K562 (cell line): ENCODE measurements around the gene TCP11X2. TPM values are rescaled to one million over a fixed set of nuclear protein-coding genes. Genes with fewer than 3 reads are reported as not detected.
A peak's percentile ranks its signal among the peaks of the same experiment; 100 is the strongest.

Experiments
- ATAC-seq: fragments of 200-7000 bp; cut with Tn5 transposase; 3 replicates; pipeline ENCODE4 v1.9.1; 2020; ENCODE audit warnings: moderate library complexity
- BruUV-seq: library from RNA; stranded (reverse); fragments of 400-500 nt; replicated peaks from 2 replicates; lab custom pipeline; 2021; lab: Mats Ljungman, UMichigan
- CTCF ChIA-PET: fragments of 300-600 bp; formaldehyde crosslinking; extraction: SDS; loops from one replicate; lab custom pipeline; 2021; ENCODE audit warnings: low intra/inter-chr PET ratio; lab: Yijun Ruan, JAX
- POLR2A ChIA-PET: fragments of 300-600, 350-650 bp; sonication (Branson Sonifier 250); formaldehyde crosslinking; extraction: SDS; loops from one replicate; lab custom pipeline; 2021; ENCODE audit warnings: antibody characterized with exemption, inconsistent platforms; lab: Yijun Ruan, JAX
- DNase-seq, 4 experiments: peaks; one replicate each; pipeline versions ENCODE4 v3.0.0 to v3.0.0-alpha.2; 2011 to 2018; ENCODE audit warnings: low spot score in 3 of 4, mixed read lengths in 3 of 4; ENCODE audit errors: extremely low read depth in 1 of 4
- FAIRE-seq: peaks from 2 replicates; lab custom pipeline; 2011; peaks lifted over from hg19 to GRCh38; lab: Jason Lieb, UNC
- H2AFZ ChIP-seq: 2 replicates; pipeline ENCODE4 v1.6.0; 2011; ENCODE audit warnings: low read depth, low read length, control low read depth, inconsistent platforms
- H3K27ac ChIP-seq: fragments of 200-600 bp; 3 replicates; pipeline ENCODE4 v1.8.0; 2011; ENCODE audit warnings: low read depth, mild to moderate bottlenecking, control low read depth, inconsistent platforms, low read length, moderate library complexity, mixed read lengths; ENCODE audit errors: extremely low read depth
- H3K27me3 ChIP-seq, 2 experiments: fragments of 300-600 bp in 1 of 2; 2 replicates in 1 of 2; 3 replicates in 1 of 2; pipeline versions ENCODE4 v1.6.0 to v1.8.0; 2011; ENCODE audit warnings: inconsistent platforms in 2 of 2, low read length in 2 of 2, mild to moderate bottlenecking in 1 of 2, mixed read lengths in 1 of 2, moderate library complexity in 1 of 2; ENCODE audit not compliant: control insufficient read depth in 2 of 2, insufficient read depth in 2 of 2
- H3K36me3 ChIP-seq: fragments of 300-600 bp; 3 replicates; pipeline ENCODE4 v1.8.0; 2011; ENCODE audit warnings: mild to moderate bottlenecking, low read length, inconsistent platforms; ENCODE audit not compliant: control insufficient read depth, insufficient read depth
- H3K4me1 ChIP-seq, 2 experiments: fragments of 200-600 bp in 1 of 2; replicated peaks in 1 of 2; 2 replicates in 1 of 2; 3 replicates in 1 of 2; pipeline versions ENCODE4 v1.5.1 to v1.8.0; 2011; ENCODE audit warnings: inconsistent platforms in 2 of 2, low read length in 2 of 2, mild to moderate bottlenecking in 1 of 2, mixed read lengths in 1 of 2, moderate library complexity in 1 of 2; ENCODE audit not compliant: control insufficient read depth in 2 of 2, insufficient read depth in 2 of 2
- H3K4me2 ChIP-seq: 2 replicates; pipeline ENCODE4 v1.6.1; 2011; ENCODE audit warnings: low read length, control low read depth, inconsistent platforms, mixed read lengths; ENCODE audit not compliant: insufficient read depth
- H3K4me3 ChIP-seq: fragments of 200-600 bp; sonication (generic), shearing (Covaris generic); 2 replicates; pipeline ENCODE4 v1.5.1; 2016; ENCODE audit warnings: control low read depth, inconsistent platforms
- H3K79me2 ChIP-seq: fragments of 200-600 bp; 3 replicates; pipeline ENCODE4 v1.8.0; 2011; ENCODE audit warnings: low read length, inconsistent platforms; ENCODE audit not compliant: control insufficient read depth, insufficient read depth
- H3K9ac ChIP-seq, 2 experiments: 2 replicates each; pipeline versions ENCODE4 v1.6.0 to v1.6.1; 2011; ENCODE audit warnings: low read depth in 2 of 2, low read length in 2 of 2, control low read depth in 1 of 2, inconsistent platforms in 1 of 2, mild to moderate bottlenecking in 1 of 2, mixed read lengths in 1 of 2; ENCODE audit not compliant: insufficient read depth in 1 of 2
- H3K9me1 ChIP-seq: one replicate; pipeline ENCODE4 v1.6.0; 2011; ENCODE audit warnings: inconsistent platforms, mild to moderate bottlenecking, low read length, moderate library complexity; ENCODE audit not compliant: control insufficient read depth, insufficient read depth
- H3K9me3 ChIP-seq: replicated peaks from 2 replicates; pipeline ENCODE4 v1.5.1; 2011; ENCODE audit warnings: low read depth, low read length, inconsistent platforms; ENCODE audit not compliant: control insufficient read depth, insufficient read depth
- H4K20me1 ChIP-seq: replicated peaks from 2 replicates; pipeline ENCODE4 v1.6.1; 2011; ENCODE audit warnings: low read length, inconsistent platforms, mixed read lengths; ENCODE audit not compliant: control insufficient read depth, insufficient read depth
- CTCF ChIP-seq, 3 experiments: IDR thresholded peaks in 2 of 3; conservative IDR thresholded peaks in 1 of 3; 2 replicates each; pipeline ENCODE4 v1.5.1; 2011 to 2012; ENCODE audit warnings: low read length in 3 of 3, mild to moderate bottlenecking in 3 of 3, control low read depth in 2 of 3, improper control_type of control experiment in 1 of 3, inconsistent platforms in 1 of 3, low read depth in 1 of 3, mixed read lengths in 1 of 3, moderate library complexity in 1 of 3; ENCODE audit not compliant: insufficient read depth in 2 of 3
- FOXK2 ChIP-seq, 2 experiments: fragments of 450-650 bp; IDR thresholded peaks in 1 of 2; conservative IDR thresholded peaks in 1 of 2; 2 replicates each; pipeline ENCODE4 v1.6.1; 2016; ENCODE audit warnings: low read depth in 2 of 2, mild to moderate bottlenecking in 1 of 2
- HDAC3 ChIP-seq: fragments of 450-650 bp; IDR thresholded peaks from 2 replicates; pipeline ENCODE4 v1.6.1; 2018; ENCODE audit warnings: borderline replicate concordance, mild to moderate bottlenecking, moderate library complexity; ENCODE audit not compliant: partially characterized antibody
- HDAC6 ChIP-seq: IDR thresholded peaks from 2 replicates; pipeline ENCODE4 v1.6.1; 2012; ENCODE audit warnings: low read depth, mild to moderate bottlenecking, control low read depth, inconsistent platforms, low read length, moderate library complexity
- HNRNPH1 ChIP-seq: fragments of 200-400 bp; formaldehyde crosslinking; optimal IDR thresholded peaks from 2 replicates; pipeline ENCODE3; 2017; ENCODE audit warnings: low read depth, mild to moderate bottlenecking, low read length, moderate library complexity
- MBD2 ChIP-seq: sonication (generic); IDR thresholded peaks from 2 replicates; pipeline ENCODE4 v1.6.1; 2016; ENCODE audit warnings: low read depth, borderline replicate concordance
- NFYB ChIP-seq: IDR thresholded peaks from 2 replicates; pipeline ENCODE4 v1.6.1; 2011; ENCODE audit warnings: mild to moderate bottlenecking, moderate library complexity; ENCODE audit not compliant: insufficient read length; ENCODE audit errors: extremely low read depth
- PML ChIP-seq: IDR thresholded peaks from 2 replicates; pipeline ENCODE4 v1.6.1; 2012; ENCODE audit warnings: low read length, inconsistent platforms
- RAD51 ChIP-seq: fragments of 450-650 bp; IDR thresholded peaks from 2 replicates; pipeline ENCODE4 v1.7.1; 2016; ENCODE audit warnings: low read depth, mild to moderate bottlenecking, borderline replicate concordance
- RB1 ChIP-seq: fragments of 450-650 bp; IDR thresholded peaks from 2 replicates; pipeline ENCODE4 v1.6.1; 2017; ENCODE audit warnings: low read depth, mild to moderate bottlenecking
- TEAD2 ChIP-seq: fragments of 450-650 bp; IDR thresholded peaks from 2 replicates; pipeline ENCODE4 v1.6.1; 2016; ENCODE audit warnings: missing genetic modification characterization, control low read depth, missing compliant biosample characterization
- ZBTB1 ChIP-seq: sonication (generic); formaldehyde crosslinking; IDR thresholded peaks from 2 replicates; pipeline ENCODE4 v1.8.1; 2023; ENCODE audit warnings: missing genetic modification reagents, low read depth, mild to moderate bottlenecking, borderline replicate concordance
- ZNF316 ChIP-seq: fragments of 450-650 bp; IDR thresholded peaks from 2 replicates; pipeline ENCODE4 v1.6.1; 2016
- ZNF668 ChIP-seq: fragments of 250-450 bp; sonication (Bioruptor Pico); IDR thresholded peaks from 2 replicates; pipeline ENCODE4 v1.8.0; 2022; ENCODE audit warnings: mild to moderate bottlenecking, inconsistent platforms
- ZNF740 ChIP-seq, 3 experiments: fragments of 200-800 bp in 1 of 3; sonication (Bioruptor generic) in 1 of 3; sonication (generic) in 1 of 3; formaldehyde crosslinking in 1 of 3; IDR thresholded peaks; 2 replicates each; pipeline versions ENCODE4 v1.6.1 to v1.8.0; 2016 to 2022; ENCODE audit warnings: mild to moderate bottlenecking in 2 of 3, missing compliant biosample characterization in 2 of 3, missing genetic modification characterization in 2 of 3, missing genetic modification reagents in 1 of 3
- WGBS: fragments of 100-300 bp; shearing (Covaris generic); methylation state at CpG from one replicate; pipeline ENCODE4 v1.1.6; 2016; ENCODE audit warnings: low coverage, mixed read lengths; ENCODE audit not compliant: insufficient coverage; ENCODE audit errors: missing lambda C conversion rate; 5-methylcytosine and 5-hydroxymethylcytosine counted together
- in situ Hi-C: fragments of 300-500 bp; cut with MboI; formaldehyde crosslinking; loops from 4 replicates; pipeline ENCODE4 v1.15.0; 2018; ENCODE audit warnings: inconsistent platforms, mixed read lengths
- intact Hi-C: fragments of 100-400 bp; cut with micrococcal nuclease; formaldehyde crosslinking; loops from 2 replicates; pipeline ENCODE4 v1.14.2; 2022
- polyA plus RNA-seq, 8 experiments: library from polyadenylated mRNA; depleted of rRNA in 4 of 8; stranded (reverse) in 5 of 8; unstranded in 3 of 8; fragments of >200 nt; fragmentation: Nextera tagmentation in 2 of 8; fragmentation: Illumina TruSeq in 1 of 8; extraction: Ambion mirVana in 2 of 8; extraction: Trizol in 1 of 8; gene quantifications; 2 replicates each; pipeline versions ENCODE4 v1.2.1 to v1.2.3, GENCODE V29; 2011 to 2014; ENCODE audit warnings: inconsistent platforms in 1 of 8, missing spikeins in 1 of 8
- total RNA-seq, 7 experiments: library from RNA; depleted of rRNA in 6 of 7; stranded (reverse); fragments of >200 nt in 6 of 7; fragmentation: Illumina TruSeq in 2 of 7; extraction: Trizol in 2 of 7; gene quantifications; 2 replicates each; pipeline versions ENCODE4 v1.2.1 to v1.2.3, GENCODE V29; 2011 to 2021; ENCODE audit warnings: low replicate concordance in 1 of 7

TCP11X2 gene
- total and polyA plus RNA-seq, 9 of the 15 experiments (the other 6 are each of a cell fraction or from before 2014, with no cell fraction given), result not detected

- TF ChIP-seq HNRNPH1, result no peak
- TF ChIP-seq ZNF668 (CRISPR knock-in tag), result no peak
- no peak for TF ChIP-seq RAD51
- no peak for TF ChIP-seq TEAD2 (tag)
- TF ChIP-seq CTCF (IDR thresholded peaks at IDR 0.05 in 2 of 3, conservative IDR thresholded peaks at IDR 0.05 in 1 of 3; ENCODE audit: insufficient read depth in 2 of 3, low read depth in 1 of 3, low read length in 3 of 3), result 0 out of 6 replicates have a peak, but pooled peaks of 1 of the 3 experiments have one; percentile 21
These were observed 45.7 kb upstream of the TCP11X2 start (continued) for GRCh38 chrX:102517326-102517725.

DNA sequence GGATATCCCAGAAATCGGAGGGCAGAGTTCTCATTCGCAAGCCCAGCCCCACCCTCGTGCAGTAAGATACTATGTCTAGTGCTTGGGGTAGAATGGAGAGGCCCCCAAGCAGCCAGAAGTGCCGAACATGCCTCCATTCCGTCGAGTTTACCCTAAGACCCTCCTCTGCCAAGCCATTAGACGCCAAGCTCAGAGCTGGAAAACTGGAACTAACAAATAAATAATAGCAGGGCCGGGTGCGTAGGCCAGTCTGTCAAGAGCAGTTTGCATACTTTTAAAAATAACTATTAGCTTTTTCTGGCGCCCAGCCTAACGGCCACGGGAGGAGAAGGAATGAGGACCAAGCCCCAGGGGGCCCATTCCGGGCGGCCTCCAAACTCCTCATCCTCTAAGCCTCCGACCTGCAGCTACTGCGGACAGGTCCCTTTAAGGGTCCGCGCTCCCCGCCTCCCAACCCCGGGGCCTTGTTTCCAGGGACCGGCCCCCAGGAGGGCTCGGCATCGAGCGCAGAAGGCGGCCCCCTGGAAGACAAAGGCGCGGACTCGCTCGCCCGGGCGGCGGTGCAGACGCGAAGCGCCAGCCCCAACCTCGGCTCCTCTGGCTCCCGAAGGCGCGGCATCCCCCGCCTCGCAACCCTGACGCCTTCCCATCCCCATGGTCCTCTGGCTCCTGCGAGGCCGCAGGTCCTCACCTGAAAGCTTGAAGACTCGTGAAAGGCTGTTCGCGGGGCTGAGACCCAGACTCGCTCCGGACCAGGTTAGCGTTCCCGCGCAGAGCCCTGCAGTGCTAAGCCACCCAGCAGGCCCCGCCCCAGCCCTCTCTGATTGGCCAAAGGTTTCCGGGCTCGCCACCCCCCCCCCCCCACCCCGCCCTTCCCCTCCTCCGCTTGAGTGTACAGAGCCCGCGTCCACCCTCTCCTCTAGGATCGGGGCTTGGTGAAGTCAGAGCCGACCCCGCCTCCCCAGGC is 44.6 kb upstream of the TCP11X2 start, which contains the start of gene TMSB15A:
Gene TMSB15A (minus strand): TSS at position 765 of the 967 bp plus-strand sequence.
- no TSS peak for BruUV-seq
- DNase-seq (peak; percentile 64 to 82 (median 78)), FAIRE-seq (no peak), ATAC-seq (peak; percentile 99)
- peak within 1 kb of the TSS; percentile 25; the same call in 1 of the 2 replicates for H3K4me3 ChIP-seq
- POLR2A ChIA-PET, result no interaction called here
- 7% methylated on average over 39 of the region's 62 CpGs for WGBS
- H3K9me3 ChIP-seq, result no peaks in the 10 kb centered on the region
- H3K9me1 ChIP-seq, result no peaks in the 10 kb centered on the region
- H3K9ac ChIP-seq, result peak within 1 kb of the TSS in 1 of 2 experiments; percentile 82; a peak in 2 of 4 replicates
- H3K36me3 ChIP-seq, result no peaks in the 10 kb centered on the region
- peaks cover 0 to 6% of the 10 kb centered on the region in 2 experiments; a peak in 2 of 5 replicates for H3K4me1 ChIP-seq
- in situ Hi-C loops, result no loop called here
- peaks cover 2 to 7% of the 10 kb centered on the region in 2 experiments; a peak in 3 of 5 replicates for H3K27me3 ChIP-seq
- H3K79me2 ChIP-seq, result no peaks in the 10 kb centered on the region
- CTCF ChIA-PET, result no interaction called here
- no peaks in the 10 kb centered on the region for H4K20me1 ChIP-seq
- H2AFZ ChIP-seq, result peak within 1 kb of the TSS; percentile 72; the same call in 1 of the 2 replicates
- peak within 1 kb of the TSS; percentile 58 for H3K4me2 ChIP-seq
- intact Hi-C loops, result no loop called here
- no peak within 1 kb of the TSS for H3K27ac ChIP-seq
- no peak for TF ChIP-seq HDAC6
- no peak for TF ChIP-seq HDAC3
- no peak for TF ChIP-seq MBD2
- no peak for TF ChIP-seq ZNF316
- TF ChIP-seq FOXK2 (conservative IDR thresholded peaks at IDR 0.05 in 1 of 2, IDR thresholded peaks at IDR 0.05 in 1 of 2; ENCODE audit: low read depth in 2 of 2), result no peak
- TF ChIP-seq RB1, result 0 out of 2 replicates have a peak, but pooled peaks have one; percentile 30
- TF ChIP-seq ZNF740 (CRISPR knock-in tag; IDR thresholded peaks at IDR 0.05), result no peak
- TF ChIP-seq ZNF740 (tag; IDR thresholded peaks at IDR 0.05), result peak in 1 of 2 experiments; percentile 39; a peak in 1 of 4 replicates
- TF ChIP-seq ZBTB1 (CRISPR knock-in tag), result no peak
- TF ChIP-seq NFYB, result peak; percentile 59
- no peak for TF ChIP-seq PML
